HG03571 (cell line): ENCODE data around the gene FNBP1L.

Experiments used
- ATAC-seq: cut with Tn5 transposase; IDR thresholded peaks from one replicate; pipeline ENCODE4 v1.9.1; 2021; ENCODE audit not compliant: unreplicated experiment

The FNBP1L gene

GRCh38 chr1:93483606-93484005, 35.7 kb downstream of the FNBP1L start:
- ATAC-seq: no peak

GRCh38 chr1:93488207-93488606, 40.3 kb downstream of the FNBP1L start:
- ATAC-seq: no peak

DNA sequence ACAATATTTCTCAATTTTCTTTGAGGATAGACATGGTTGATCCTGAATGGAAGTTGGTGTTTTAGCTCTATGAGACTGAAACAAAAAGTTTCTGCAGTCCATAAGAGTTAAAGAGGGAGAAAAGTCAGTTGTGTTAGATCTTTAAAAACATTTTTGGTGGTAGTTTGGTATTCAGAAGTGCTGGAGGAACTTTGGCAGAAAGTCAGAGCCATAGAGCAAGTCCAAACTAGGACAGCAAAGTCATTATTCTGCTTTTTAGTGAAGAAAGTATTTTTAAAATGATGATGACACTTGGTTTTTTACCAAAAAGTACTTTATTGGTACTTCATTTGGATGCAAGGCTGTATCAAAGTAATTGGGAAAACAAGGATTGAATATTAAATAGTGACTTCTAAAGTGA, 41.8 kb downstream of the FNBP1L start:
- ATAC-seq: no peak

GRCh38 chr1:93490357-93490756, 42.4 kb downstream of the FNBP1L start:
- no peak for ATAC-seq

DNA sequence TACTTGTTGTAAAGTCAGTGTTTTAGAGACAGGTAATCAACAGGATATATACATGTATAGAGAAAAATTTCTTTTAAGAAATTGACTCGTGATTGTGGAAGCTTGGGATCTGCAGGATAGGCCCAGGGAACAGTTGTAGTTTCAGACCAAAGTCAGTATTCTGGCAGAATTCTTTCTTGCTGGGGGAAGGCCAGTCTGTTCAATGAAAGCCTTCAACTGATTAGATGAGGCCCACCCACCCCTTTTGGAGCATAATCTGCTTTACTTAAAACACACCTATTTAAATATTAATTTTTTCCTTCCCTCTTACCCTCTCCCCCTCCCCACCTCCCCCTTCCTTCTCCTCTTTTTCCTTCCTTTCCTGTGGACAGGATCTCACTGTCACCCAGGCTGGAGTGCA, 48.0 kb downstream of the FNBP1L start:
- ATAC-seq: no peak

DNA sequence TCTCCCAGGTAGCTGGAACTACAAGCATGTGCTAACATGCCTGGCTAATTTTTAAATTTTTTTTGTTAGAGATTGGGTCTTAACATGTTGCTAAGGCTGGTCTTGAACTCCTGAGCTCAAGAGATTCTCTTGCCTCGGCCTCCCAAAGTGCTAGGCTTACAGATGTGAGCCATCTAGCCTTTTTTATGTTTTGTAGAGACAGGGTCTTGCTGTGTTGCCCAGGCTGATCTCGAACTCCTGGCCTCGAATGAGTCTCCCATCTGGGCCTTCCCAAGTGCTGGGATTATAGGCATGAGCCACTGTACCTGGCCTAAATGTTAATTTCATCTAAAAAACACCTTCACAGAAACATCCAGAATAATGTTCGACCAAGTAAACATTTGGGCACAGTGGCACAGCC, 48.6 kb downstream of the FNBP1L start:
- ATAC-seq: no peak

DNA sequence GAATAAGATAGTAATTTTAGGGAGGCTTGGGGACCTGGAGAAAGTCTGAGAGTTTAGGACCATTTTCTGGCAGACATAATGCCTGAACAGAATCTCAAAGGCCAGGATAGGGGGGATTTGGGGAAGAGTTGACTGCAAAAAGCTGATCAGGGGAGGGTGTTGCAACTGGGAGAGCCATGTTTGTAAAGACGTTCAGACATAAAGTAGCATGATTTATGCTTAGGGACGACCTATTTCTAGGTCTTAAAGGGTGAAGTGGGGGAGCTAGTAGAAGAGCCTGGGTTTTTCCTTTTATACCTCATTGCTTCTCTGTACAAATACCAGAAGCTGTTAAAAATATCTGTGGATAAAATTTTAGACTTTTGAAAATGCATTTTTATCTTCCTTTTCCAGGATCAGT, 51.2 kb downstream of the FNBP1L start:
- no peak for ATAC-seq

DNA sequence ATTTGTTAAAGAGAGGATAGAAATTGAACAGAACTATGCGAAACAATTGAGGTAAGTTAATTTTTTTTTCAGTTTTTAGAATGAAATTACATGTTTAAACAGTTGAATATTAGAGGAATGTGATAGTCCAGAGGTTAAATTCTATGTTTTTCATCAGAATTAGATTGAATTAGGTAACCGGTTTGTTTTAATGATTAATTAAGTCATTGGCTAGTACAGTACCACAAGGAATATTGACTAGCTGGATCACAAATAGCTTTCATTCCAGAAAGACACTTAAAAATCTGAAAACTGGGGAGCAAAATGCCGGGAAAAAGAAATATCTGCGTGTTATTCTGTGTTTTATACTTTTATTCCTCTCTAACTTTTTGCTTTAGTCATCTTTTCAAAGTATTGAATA, 51.6 kb downstream of the FNBP1L start:
- no peak for ATAC-seq

GRCh38 chr1:93500275-93500674, 52.4 kb downstream of the FNBP1L start:
- no peak for ATAC-seq

DNA sequence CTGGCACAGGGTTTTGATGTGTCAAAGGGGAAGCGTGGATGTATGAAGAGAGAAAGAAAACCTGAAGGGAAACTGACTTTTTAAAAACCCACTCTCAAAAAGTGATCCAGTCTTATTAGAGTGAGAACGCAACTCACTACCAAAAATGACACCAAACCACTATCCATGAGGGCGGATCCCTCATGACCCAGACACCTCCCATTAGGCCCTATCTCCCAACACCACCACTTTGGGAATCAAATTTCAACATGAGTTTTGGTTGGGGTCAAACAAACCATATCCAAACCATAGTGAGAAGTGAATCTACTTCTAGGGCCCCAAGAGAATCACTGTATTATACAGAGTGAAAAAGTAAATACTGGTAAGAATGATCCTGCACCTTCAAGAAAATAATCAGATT, 53.5 kb downstream of the FNBP1L start:
- no peak for ATAC-seq

DNA sequence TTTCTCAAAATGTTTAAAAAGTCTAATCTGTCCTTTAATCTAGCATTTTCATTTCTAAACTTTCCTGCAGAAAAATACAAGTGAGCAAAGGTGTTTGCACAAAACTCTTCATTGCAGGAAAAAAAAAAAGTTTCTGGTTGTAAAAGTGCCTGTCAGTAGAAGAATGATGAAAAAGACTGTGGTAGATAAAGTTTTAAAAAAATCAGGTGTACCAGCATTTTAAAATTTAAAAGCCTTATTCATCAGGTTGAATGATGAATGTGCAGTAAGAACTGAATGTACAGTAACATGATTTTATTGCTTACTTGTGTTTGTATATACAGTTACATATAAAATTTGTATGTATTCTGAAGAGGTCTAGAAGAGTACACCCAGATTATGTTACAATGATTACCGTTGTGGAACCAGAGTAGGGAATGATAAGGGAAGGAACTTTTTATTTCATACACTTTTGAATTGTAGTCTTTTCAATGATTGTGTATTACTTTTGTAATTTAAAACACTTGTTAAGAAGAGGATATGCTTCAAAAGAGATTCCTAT, 54.0 kb downstream of the FNBP1L start:
- ATAC-seq: no peak

- no peak for ATAC-seq
These were observed 54.7 kb downstream of the FNBP1L start for GRCh38 chr1:93502571-93502970.

- no peak for ATAC-seq
These were observed 55.2 kb downstream of the FNBP1L start for GRCh38 chr1:93503163-93503562.

DNA sequence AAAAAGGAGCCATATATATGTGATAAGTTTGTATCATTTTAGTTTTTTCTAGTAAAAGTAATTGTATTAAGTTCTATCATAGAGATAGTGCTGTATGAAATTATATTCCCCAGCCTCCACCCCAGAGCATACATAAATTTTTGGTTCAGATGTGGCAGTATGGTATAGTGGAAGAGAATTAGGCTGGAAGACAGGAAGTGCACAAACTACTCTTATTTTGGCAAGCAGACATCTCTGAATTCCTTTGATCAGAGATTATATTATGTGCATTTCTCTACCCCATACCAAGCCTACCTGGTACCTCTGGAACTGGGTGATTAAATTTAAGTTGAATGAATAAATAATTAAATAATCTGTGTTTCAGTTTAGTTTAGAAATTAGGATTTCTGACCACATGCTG, 55.9 kb downstream of the FNBP1L start:
- ATAC-seq: no peak

- ATAC-seq: no peak
These were observed 56.5 kb downstream of the FNBP1L start for GRCh38 chr1:93504247-93505033.

- no peak for ATAC-seq
These were observed 58.2 kb downstream of the FNBP1L start for GRCh38 chr1:93506126-93506525.

GRCh38 chr1:93516164-93516563, 68.2 kb downstream of the FNBP1L start:
- ATAC-seq: no peak

DNA sequence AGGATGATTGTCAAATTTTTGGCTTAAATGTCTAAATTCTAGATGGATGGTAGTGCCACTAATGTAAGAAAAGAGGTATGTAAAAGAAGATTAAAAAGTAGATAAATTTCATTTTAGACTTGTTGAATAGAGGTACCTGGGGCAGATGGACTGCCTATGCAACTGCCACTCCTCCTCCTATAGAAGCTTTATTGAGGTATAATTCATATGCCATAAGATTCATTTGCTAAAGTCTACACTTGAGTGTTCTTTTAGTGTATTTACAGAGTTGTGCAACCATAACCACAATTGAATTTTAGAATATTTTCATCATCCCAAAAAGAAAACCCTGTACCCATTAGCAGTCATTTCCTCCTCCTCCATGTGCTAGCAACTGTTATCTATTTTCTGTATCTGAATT, 70.6 kb downstream of the FNBP1L start:
- no peak for ATAC-seq

- ATAC-seq: no peak
These were observed 71.4 kb downstream of the FNBP1L start for GRCh38 chr1:93519199-93519829.

DNA sequence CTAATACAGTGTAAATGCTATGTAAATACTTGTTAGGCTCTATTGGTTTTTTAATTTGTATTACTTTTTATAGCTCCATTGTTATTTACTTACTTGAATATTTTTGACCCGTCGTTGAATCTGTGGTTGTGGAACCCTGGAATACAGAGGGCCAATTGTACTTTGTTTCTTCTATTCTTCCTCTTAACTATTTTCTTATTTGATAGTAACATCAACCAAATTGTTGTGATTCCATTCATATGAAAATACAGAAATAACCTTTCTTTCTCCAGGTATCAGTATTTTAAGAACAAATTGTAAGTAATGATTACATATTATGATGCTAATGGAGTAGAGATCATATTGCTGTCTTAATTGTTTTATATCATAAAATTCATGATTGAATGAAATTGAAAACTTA, 73.7 kb downstream of the FNBP1L start:
- no peak for ATAC-seq

DNA sequence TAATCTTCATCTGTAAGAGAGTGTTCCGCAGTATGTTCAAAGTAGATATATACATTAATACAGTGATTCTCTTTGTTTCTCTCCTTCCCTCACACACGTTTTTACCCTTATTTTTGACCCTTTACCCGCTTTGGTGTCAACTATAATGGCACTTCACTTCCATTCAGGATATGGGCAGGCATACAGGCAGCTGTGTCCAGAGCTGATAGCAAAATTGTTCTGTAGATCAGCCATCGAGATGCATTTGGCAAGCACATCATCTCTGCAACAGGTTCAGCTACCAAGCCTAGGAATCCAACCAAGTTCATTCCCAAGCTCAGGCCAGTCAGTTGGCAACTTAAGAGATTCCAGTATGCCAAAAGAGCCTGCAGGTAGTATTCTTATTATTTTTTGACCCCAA, 74.8 kb downstream of the FNBP1L start:
- no peak for ATAC-seq

DNA sequence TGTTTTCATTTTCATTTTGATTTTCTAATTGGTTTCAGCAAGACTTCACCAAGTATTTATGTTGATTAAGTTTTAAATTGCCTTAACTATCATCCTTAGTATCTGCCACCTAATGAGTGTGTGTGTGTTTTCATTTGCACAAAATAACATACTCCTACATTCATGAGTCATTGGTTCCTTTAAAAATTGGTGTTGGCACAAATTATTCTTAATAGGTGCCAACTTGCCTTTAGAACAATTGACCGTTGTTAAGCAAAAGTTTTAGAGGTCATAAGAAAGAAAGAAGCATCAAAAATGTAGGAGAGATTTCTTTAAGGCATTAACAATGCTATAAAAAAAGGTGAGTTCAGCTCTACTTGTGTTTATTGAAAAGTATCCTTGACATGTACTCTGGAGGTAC, 77.5 kb downstream of the FNBP1L start:
- ATAC-seq: no peak

DNA sequence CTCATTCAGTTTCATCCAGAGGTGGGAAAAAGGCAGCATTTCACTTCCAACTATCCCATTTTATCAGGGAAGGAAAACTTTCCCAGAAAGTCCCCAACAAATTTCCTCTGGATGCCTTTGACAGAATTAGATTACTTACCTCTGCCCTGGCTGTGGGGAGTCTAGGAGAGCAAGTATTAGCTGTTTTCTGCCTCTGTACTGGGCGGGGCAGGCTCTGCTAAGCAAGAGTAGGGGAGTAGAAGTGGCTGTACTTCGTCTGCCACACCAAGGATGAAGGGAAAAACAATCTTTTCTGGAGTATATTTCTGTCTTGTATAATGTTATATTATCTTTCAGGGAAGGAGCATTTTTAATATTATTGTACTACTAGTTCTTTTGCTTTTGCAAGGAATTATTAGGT, 78.5 kb downstream of the FNBP1L start:
- ATAC-seq: no peak
